SK-N-SH (cell line): ENCODE measurements around the gene LRRC27. TPM values are rescaled to one million over a fixed set of nuclear protein-coding genes. Genes with fewer than 3 reads are reported as not detected.

Experiments used
- CTCF ChIA-PET: fragments of 300-600, 350-600 bp; formaldehyde crosslinking; extraction: SDS; loops from one replicate; lab custom pipeline; 2021; lab: Yijun Ruan, JAX
- POLR2A ChIA-PET: fragments of 350-600 bp; sonication (Branson Sonifier 250); formaldehyde crosslinking; extraction: SDS; loops from one replicate; lab custom pipeline; 2020; ENCODE audit warnings: antibody characterized with exemption, inconsistent platforms; lab: Yijun Ruan, JAX
- DNase-seq: peaks from one replicate; pipeline ENCODE4 v3.0.0; 2012
- H2AFZ ChIP-seq: fragments of 200-600 bp; sonication (generic); 2 replicates; pipeline ENCODE4 v1.8.1; 2016; ENCODE audit warnings: antibody characterized with exemption, mild to moderate bottlenecking, low read depth
- H3F3A ChIP-seq: fragments of 200-600 bp; sonication (generic); replicated peaks from 2 replicates; pipeline ENCODE3; 2016; ENCODE audit warnings: antibody characterized with exemption, mild to moderate bottlenecking; ENCODE audit not compliant: insufficient read depth
- H3K27ac ChIP-seq, 2 experiments: fragments of 200-500 bp in 1 of 2; fragments of 200-600 bp in 1 of 2; sonication (Bioruptor generic) in 1 of 2; sonication (generic), shearing (Covaris generic) in 1 of 2; 2 replicates each; pipeline versions ENCODE4 v1.5.1 to v1.6.1; 2014 to 2016; ENCODE audit warnings: low read depth in 2 of 2, inconsistent platforms in 1 of 2, low read length in 1 of 2, mild to moderate bottlenecking in 1 of 2, mixed read lengths in 1 of 2
- H3K27me3 ChIP-seq: fragments of 200-600 bp; sonication (generic), shearing (Covaris generic); 2 replicates; pipeline ENCODE4 v1.6.1; 2016; ENCODE audit warnings: mixed run types; ENCODE audit not compliant: insufficient read depth
- H3K36me3 ChIP-seq, 2 experiments: fragments of 200-500 bp in 1 of 2; fragments of 200-600 bp in 1 of 2; sonication (Bioruptor generic) in 1 of 2; sonication (generic) in 1 of 2; replicated peaks in 1 of 2; 2 replicates each; pipeline versions ENCODE3 to v1.5.1; 2014 to 2016; ENCODE audit warnings: low read length in 1 of 2, mild to moderate bottlenecking in 1 of 2; ENCODE audit not compliant: insufficient read depth in 2 of 2, control insufficient read depth in 1 of 2
- H3K4me1 ChIP-seq, 2 experiments: fragments of 200-500 bp in 1 of 2; fragments of 200-600 bp in 1 of 2; sonication (Bioruptor generic) in 1 of 2; sonication (generic), shearing (Covaris generic) in 1 of 2; 2 replicates each; pipeline versions ENCODE4 v1.5.1 to v1.6.1; 2014 to 2016; ENCODE audit warnings: low read depth in 1 of 2, low read length in 1 of 2, mixed run types in 1 of 2; ENCODE audit not compliant: insufficient read depth in 2 of 2, control insufficient read depth in 1 of 2
- H3K4me2 ChIP-seq: fragments of 200-600 bp; sonication (generic), shearing (Covaris generic); 2 replicates; pipeline ENCODE4 v1.6.1; 2017; ENCODE audit warnings: mixed run types
- H3K4me3 ChIP-seq, 2 experiments: fragments of 200-500 bp in 1 of 2; fragments of 200-600 bp in 1 of 2; sonication (Bioruptor generic) in 1 of 2; sonication (generic), shearing (Covaris generic) in 1 of 2; 2 replicates each; pipeline versions ENCODE4 v1.5.1 to v1.8.1; 2014 to 2016; ENCODE audit warnings: low read depth in 2 of 2, inconsistent platforms in 1 of 2, low read length in 1 of 2, mild to moderate bottlenecking in 1 of 2, mixed read lengths in 1 of 2, moderate library complexity in 1 of 2
- H3K79me2 ChIP-seq: fragments of 200-600 bp; sonication (generic); 2 replicates; pipeline ENCODE4 v1.8.1; 2017; ENCODE audit warnings: mild to moderate bottlenecking; ENCODE audit not compliant: insufficient read depth
- H3K9ac ChIP-seq: fragments of 200-600 bp; sonication (generic); 2 replicates; pipeline ENCODE4 v1.6.1; 2017; ENCODE audit warnings: mixed run types
- H3K9me2 ChIP-seq: fragments of 200-600 bp; sonication (generic); 2 replicates; pipeline ENCODE4 v1.6.1; 2017; ENCODE audit warnings: mixed run types
- H3K9me3 ChIP-seq: fragments of 200-600 bp; sonication (generic); 2 replicates; pipeline ENCODE4 v1.6.1; 2017; ENCODE audit warnings: mixed run types, mild to moderate bottlenecking, moderate library complexity
- H4K20me1 ChIP-seq: fragments of 200-600 bp; sonication (generic); 2 replicates; pipeline ENCODE4 v1.6.1; 2017; ENCODE audit warnings: mild to moderate bottlenecking, mixed run types; ENCODE audit not compliant: insufficient read depth
- CHD2 ChIP-seq: fragments of 150-350 bp; IDR thresholded peaks from 2 replicates; pipeline ENCODE4 v1.6.1; 2018; ENCODE audit warnings: low read length; ENCODE audit not compliant: partially characterized antibody
- CTCF ChIP-seq: fragments of 200-600 bp; sonication (generic); IDR thresholded peaks from 2 replicates; pipeline ENCODE4 v1.6.1; 2017; ENCODE audit warnings: antibody characterized with exemption, mild to moderate bottlenecking, moderate library complexity
- ELF1 ChIP-seq: IDR thresholded peaks from 2 replicates; pipeline ENCODE4 v1.4.0; 2012
- EZH2phosphoT487 ChIP-seq: fragments of 200-600 bp; sonication (generic); IDR thresholded peaks from 2 replicates; pipeline ENCODE4 v1.6.1; 2017; ENCODE audit warnings: low read depth, mixed run types, mild to moderate bottlenecking, antibody characterized with exemption, moderate library complexity, borderline replicate concordance
- FOXM1 ChIP-seq: IDR thresholded peaks from 2 replicates; pipeline ENCODE4 v1.4.0; 2012; ENCODE audit warnings: low read depth, mild to moderate bottlenecking
- GATA2 ChIP-seq: sonication (generic); formaldehyde crosslinking; IDR thresholded peaks from 2 replicates; pipeline ENCODE4 v1.5.0; 2020; ENCODE audit warnings: mild to moderate bottlenecking, missing genetic modification reagents
- POLR2AphosphoS5 ChIP-seq: IDR thresholded peaks from 2 replicates; pipeline ENCODE4 v1.6.1; 2012; ENCODE audit warnings: low read depth, low read length
- RAD21 ChIP-seq: IDR thresholded peaks from 2 replicates; pipeline ENCODE4 v1.6.1; 2012; ENCODE audit warnings: mild to moderate bottlenecking, low read length
- RCOR1 ChIP-seq: fragments of 150-350 bp; IDR thresholded peaks from 2 replicates; pipeline ENCODE4 v1.6.1; 2017; ENCODE audit warnings: antibody characterized with exemption, low read length
- RFX5 ChIP-seq: IDR thresholded peaks from 2 replicates; pipeline ENCODE4 v1.6.1; 2012; ENCODE audit warnings: mild to moderate bottlenecking, improper control_type of control experiment, low read length
- SIN3A ChIP-seq: IDR thresholded peaks from 2 replicates; pipeline ENCODE4 v1.6.1; 2012; ENCODE audit warnings: low read depth, mild to moderate bottlenecking, low read length, moderate library complexity, borderline replicate concordance
- TCF12 ChIP-seq: IDR thresholded peaks from 2 replicates; pipeline ENCODE4 v1.4.0; 2012
- USF1 ChIP-seq: IDR thresholded peaks from 2 replicates; pipeline ENCODE4 v1.4.0; 2012; ENCODE audit warnings: low read depth, borderline replicate concordance
- USF2 ChIP-seq: fragments of 150-350 bp; IDR thresholded peaks from 2 replicates; pipeline ENCODE4 v1.6.1; 2017; ENCODE audit warnings: antibody characterized with exemption, low read length, low read depth, borderline replicate concordance
- YY1 ChIP-seq: IDR thresholded peaks from 2 replicates; pipeline ENCODE4 v1.4.0; 2012; ENCODE audit warnings: low read depth, mild to moderate bottlenecking
- WGBS: methylation state at CpG from one replicate; pipeline ENCODE4 v1.1.6; 2017; ENCODE audit warnings: low lambda C conversion rate; 5-methylcytosine and 5-hydroxymethylcytosine counted together
- polyA plus RNA-seq, 3 experiments: library from polyadenylated mRNA; depleted of rRNA; stranded (reverse); fragments of >200 nt; gene quantifications; 2 replicates each; pipeline ENCODE4 v1.2.3, GENCODE V29; 2012

The LRRC27 gene
- polyA plus RNA-seq, 1 of the 3 experiments (the other 2 are of a cell fraction): 10.0 TPM

- no peak for TF ChIP-seq SIN3A
These were observed 66.6 kb downstream of the LRRC27 start (continued) for GRCh38 chr10:132398566-132398991.

DNA sequence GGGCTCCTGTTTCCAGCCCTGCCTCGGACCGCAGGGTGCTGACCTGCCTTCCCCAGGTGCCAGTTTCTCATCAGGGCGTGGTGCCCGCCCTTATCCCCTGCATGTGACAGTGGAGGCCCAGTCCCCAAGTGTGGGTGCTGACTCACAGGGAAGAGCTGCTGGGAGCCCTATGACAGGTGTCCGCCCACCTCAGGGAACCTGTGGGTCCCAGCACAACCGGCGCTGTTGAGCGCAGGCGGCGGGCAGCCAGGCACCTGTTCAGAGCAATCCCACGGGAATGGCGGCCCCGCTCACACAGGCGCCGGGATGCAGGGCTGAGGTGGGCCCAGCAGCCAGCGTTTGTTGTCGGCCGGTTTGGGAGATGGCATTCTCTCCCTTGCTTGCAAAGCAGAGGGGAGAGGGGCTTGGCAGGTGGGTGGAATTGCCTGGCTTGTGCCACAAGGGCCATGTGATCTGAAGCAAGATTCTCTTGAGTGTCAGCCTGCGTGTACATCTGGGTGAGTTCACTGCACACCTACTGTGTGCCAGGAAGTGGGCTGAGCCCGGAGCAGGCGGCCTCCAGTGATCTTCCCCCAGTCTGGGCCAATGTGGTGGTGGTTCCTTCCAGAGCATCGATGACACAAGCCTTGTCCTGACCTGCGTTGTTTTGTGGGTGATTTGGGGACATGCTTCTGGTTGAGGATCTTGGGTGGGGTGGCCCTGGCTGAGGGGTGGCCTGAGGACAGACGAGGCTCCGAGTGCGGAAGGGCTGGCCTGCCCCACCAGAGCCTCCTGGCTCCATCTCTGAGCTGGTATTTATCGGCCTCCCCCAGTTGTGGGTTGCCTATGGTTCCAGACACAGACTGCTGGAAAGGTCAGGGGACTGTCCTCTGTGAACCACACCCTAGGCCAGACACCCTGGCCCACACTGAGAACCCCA is 67.4 kb downstream of the LRRC27 start:
- WGBS: 95% methylated on average over 17 of the region's 27 CpGs
- Histone ChIP-seq H3K27ac (no peak overlapping the region), H3K4me1 (peaks cover 4 to 29% of the 10 kb centered on the region in 2 experiments; a peak in 2 of 4 replicates), H3K36me3 (no peaks in the 10 kb centered on the region), H3K9me3 (no peaks in the 10 kb centered on the region), H3K27me3 (no peaks in the 10 kb centered on the region), H3K4me3 (no peak overlapping the region), H3K79me2 (peaks cover 11% of the 10 kb centered on the region; the same call in 1 of the 2 replicates), H2AFZ (no peak overlapping the region), H3K4me2 (no peak overlapping the region), H4K20me1 (no peaks in the 10 kb centered on the region), H3K9ac (no peak overlapping the region), H3K9me2 (no peaks in the 10 kb centered on the region), H3F3A (peaks cover 3% of the 10 kb centered on the region)
- ChIA-PET CTCF (interaction anchor here (1.4 to 1.8 kb wide), 2 partner anchors 10 to 38 kb away, joined by 3 to 5 read pairs; no protein-coding TSS in a partner anchor), POLR2A (interaction anchor here (0.6 kb wide), 1 partner anchor 10 kb away, joined by 3 read pairs; no protein-coding TSS in a partner anchor)
- no peak for DNase-seq
- TF ChIP-seq CHD2: no peak
- TF ChIP-seq RAD21: no peak
- TF ChIP-seq RCOR1: no peak
- no peak for TF ChIP-seq USF1
- TF ChIP-seq YY1: no peak

- Histone ChIP-seq H4K20me1 (no peaks in the 10 kb centered on the region), H3K36me3 (no peaks in the 10 kb centered on the region), H3K9ac (no peak overlapping the region), H2AFZ (no peak overlapping the region), H3K27ac (no peak overlapping the region; a peak in 1 of 4 replicates), H3K4me3 (no peak overlapping the region), H3K79me2 (peaks cover 11% of the 10 kb centered on the region; the same call in 1 of the 2 replicates), H3K27me3 (no peaks in the 10 kb centered on the region), H3K4me2 (no peak overlapping the region), H3K9me3 (no peaks in the 10 kb centered on the region), H3F3A (peaks cover 3% of the 10 kb centered on the region), H3K4me1 (peaks cover 4 to 29% of the 10 kb centered on the region in 2 experiments; a peak in 2 of 4 replicates), H3K9me2 (no peaks in the 10 kb centered on the region)
- POLR2A ChIA-PET: no interaction called here
- TF ChIP-seq CTCF (no peak), TCF12 (no peak), ELF1 (no peak), USF1 (no peak), EZH2phosphoT487 (no peak), POLR2AphosphoS5 (no peak), USF2 (no peak), FOXM1 (no peak), RFX5 (no peak), GATA2 (CRISPR knock-in tag) (no peak)
- no peak for DNase-seq
- CTCF ChIA-PET: no interaction called here
- 97% methylated on average over 7 of the region's 9 CpGs for WGBS
These were observed 68.1 kb downstream of the LRRC27 start for GRCh38 chr10:132400041-132400546.
